HL-60 (cell line): Measurements from ENCODE around the gene MUL1.

Source experiments
- DNase-seq, 2 experiments: peaks; one replicate each; pipeline ENCODE4 v3.0.0-alpha.2; 2010 to 2020; ENCODE audit warnings: low read depth in 1 of 2, low spot score in 1 of 2
- H3K27ac ChIP-seq: fragments of 250-450 bp; sonication (Bioruptor Pico); replicated peaks from 2 replicates; pipeline ENCODE4 v1.5.1; 2020; ENCODE audit warnings: mild to moderate bottlenecking, moderate library complexity
- H3K27me3 ChIP-seq: fragments of 250-450 bp; sonication (Bioruptor Pico); 2 replicates; pipeline ENCODE4 v1.5.1; 2021; ENCODE audit warnings: mild to moderate bottlenecking, moderate library complexity; ENCODE audit not compliant: insufficient read depth, poor library complexity, severe bottlenecking
- H3K4me3 ChIP-seq: replicated peaks from 2 replicates; pipeline ENCODE4 v1.5.1; 2011; ENCODE audit warnings: mild to moderate bottlenecking, control low read depth, low read length; ENCODE audit not compliant: insufficient read depth
- CTCF ChIP-seq: IDR thresholded peaks from one replicate; pipeline ENCODE4 v1.5.1; 2011; ENCODE audit warnings: low read length, control low read depth, inconsistent platforms; ENCODE audit not compliant: insufficient read depth
- GABPA ChIP-seq: IDR thresholded peaks from 2 replicates; pipeline ENCODE4 v1.6.1; 2012; ENCODE audit warnings: low read depth
- POLR2AphosphoS5 ChIP-seq: IDR thresholded peaks from 2 replicates; pipeline ENCODE4 v1.6.1; 2012; ENCODE audit warnings: low read depth
- REST ChIP-seq: IDR thresholded peaks from 2 replicates; pipeline ENCODE4 v1.6.1; 2012; ENCODE audit warnings: low read depth; ENCODE audit not compliant: insufficient replicate concordance
- SPI1 ChIP-seq: IDR thresholded peaks from 2 replicates; pipeline ENCODE4 v1.6.1; 2012; ENCODE audit warnings: low read depth, mild to moderate bottlenecking, borderline replicate concordance
- long read RNA-seq: library from polyadenylated mRNA; unstranded; transcript quantifications from one replicate; pipeline ENCODE4 v2.0.0, GENCODE V29; 2020

MUL1 gene, protein sequence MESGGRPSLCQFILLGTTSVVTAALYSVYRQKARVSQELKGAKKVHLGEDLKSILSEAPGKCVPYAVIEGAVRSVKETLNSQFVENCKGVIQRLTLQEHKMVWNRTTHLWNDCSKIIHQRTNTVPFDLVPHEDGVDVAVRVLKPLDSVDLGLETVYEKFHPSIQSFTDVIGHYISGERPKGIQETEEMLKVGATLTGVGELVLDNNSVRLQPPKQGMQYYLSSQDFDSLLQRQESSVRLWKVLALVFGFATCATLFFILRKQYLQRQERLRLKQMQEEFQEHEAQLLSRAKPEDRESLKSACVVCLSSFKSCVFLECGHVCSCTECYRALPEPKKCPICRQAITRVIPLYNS
- long read RNA-seq, transcript MUL1-201 (4 exons, 2,438 nt), result major isoform, 242 of 251 reads
- long read RNA-seq, partial matches to known transcripts, result 5 of 251 reads
- long read RNA-seq, other reads (novel, unspliced or antisense), result 4 of 251 reads

DNA sequence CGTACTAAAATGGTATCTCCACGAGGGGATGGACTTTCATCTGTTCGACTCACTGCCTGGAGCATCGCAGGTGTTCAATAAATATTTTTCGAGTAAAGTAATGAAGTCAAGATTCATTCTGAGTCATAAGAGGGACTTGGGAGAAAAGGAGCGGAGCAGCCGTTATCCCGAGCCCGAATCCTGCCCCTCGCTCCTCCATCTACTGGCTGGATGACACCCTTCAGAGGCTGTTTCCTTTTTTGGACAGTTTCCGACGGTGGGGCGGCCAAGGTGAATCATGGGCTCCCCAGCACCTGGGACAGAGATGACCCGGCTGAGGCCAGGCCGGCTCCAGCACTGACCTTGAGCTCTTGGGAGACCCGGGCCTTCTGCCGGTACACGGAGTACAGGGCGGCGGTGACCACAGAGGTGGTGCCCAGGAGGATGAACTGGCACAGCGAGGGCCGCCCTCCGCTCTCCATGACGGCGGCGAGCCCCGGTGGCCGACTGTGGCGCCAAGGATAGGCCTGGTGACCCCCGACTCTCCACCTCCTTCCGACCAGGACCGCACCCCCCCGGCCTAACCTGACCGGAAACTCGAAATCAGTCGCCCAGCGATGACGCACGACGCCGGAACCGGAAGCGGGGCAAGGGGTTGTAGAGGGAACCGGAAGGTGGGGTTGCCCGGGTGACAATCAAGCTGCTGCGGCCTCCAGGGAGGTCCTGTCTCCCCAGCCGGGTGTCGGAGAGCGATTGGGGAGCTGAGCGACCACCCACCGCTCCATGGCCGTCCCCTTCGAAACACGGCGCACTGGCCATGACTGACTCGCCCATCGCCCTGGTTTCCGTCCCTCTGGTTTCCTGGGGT is at the start of gene MUL1:
TSS of gene MUL1 (minus strand) at position 588 of the 847 bp plus-strand sequence. CDS start at position 461, 127 bp downstream.
- no peaks in the 10 kb centered on the region for H3K27me3 ChIP-seq
- TF ChIP-seq POLR2AphosphoS5 (peak; percentile 57; the same call in 1 of the 2 replicates), REST (no peak), GABPA (peak; percentile 98)
- peak within 1 kb of the TSS; percentile 100 for H3K4me3 ChIP-seq
- DNase-seq, result peak; percentile 85 to 95
- peak within 1 kb of the TSS; percentile 65 for H3K27ac ChIP-seq

- no peak for DNase-seq
- no peak overlapping the region for H3K4me3 ChIP-seq
- TF ChIP-seq CTCF (no peak), POLR2AphosphoS5 (no peak), GABPA (no peak), SPI1 (peak; percentile 87)
- H3K27me3 ChIP-seq, result peaks cover 51% of the 10 kb centered on the region
- H3K27ac ChIP-seq, result no peak overlapping the region
Observed at GRCh38 chr1:20555758-20556120, 47.8 kb upstream of the MUL1 start.

GRCh38 chr1:20555025-20555757 is 47.2 kb upstream of the MUL1 start:
- no peak for TF ChIP-seq CTCF
- TF ChIP-seq GABPA, result no peak
- no peak for TF ChIP-seq POLR2AphosphoS5
- no peak for TF ChIP-seq REST
- TF ChIP-seq SPI1, result no peak
- no peak overlapping the region for H3K4me3 ChIP-seq
- DNase-seq, result no peak
- no peak overlapping the region for H3K27ac ChIP-seq
- peaks cover 51% of the 10 kb centered on the region for H3K27me3 ChIP-seq
